Lower leg skin (tissue), 3 donors: Measurements from ENCODE around the gene SPI1.

Experiments used
- CTCF ChIP-seq, 3 donors: fragments of 450-650 bp; IDR thresholded peaks; one replicate each; pipeline ENCODE4 v1.5.1; 2016; ENCODE audit warnings: antibody characterized with exemption in 3 of 3, mild to moderate bottlenecking in 3 of 3, moderate library complexity in 2 of 3
- POLR2A ChIP-seq, 2 donors: fragments of 450-650 bp; IDR thresholded peaks; one replicate each; pipeline ENCODE4 v1.6.1; 2016 to 2017; ENCODE audit warnings: antibody characterized with exemption in 2 of 2, mild to moderate bottlenecking in 1 of 2, moderate library complexity in 1 of 2

- no peak for TF ChIP-seq CTCF (IDR thresholded peaks at IDR 0.05)
- TF ChIP-seq POLR2A (IDR thresholded peaks at IDR 0.05), result no peak
These were observed 22.0 kb downstream of the SPI1 start for GRCh38 chr11:47356129-47356997.
